ENCODE results near the gene PCED1B.

DNA sequence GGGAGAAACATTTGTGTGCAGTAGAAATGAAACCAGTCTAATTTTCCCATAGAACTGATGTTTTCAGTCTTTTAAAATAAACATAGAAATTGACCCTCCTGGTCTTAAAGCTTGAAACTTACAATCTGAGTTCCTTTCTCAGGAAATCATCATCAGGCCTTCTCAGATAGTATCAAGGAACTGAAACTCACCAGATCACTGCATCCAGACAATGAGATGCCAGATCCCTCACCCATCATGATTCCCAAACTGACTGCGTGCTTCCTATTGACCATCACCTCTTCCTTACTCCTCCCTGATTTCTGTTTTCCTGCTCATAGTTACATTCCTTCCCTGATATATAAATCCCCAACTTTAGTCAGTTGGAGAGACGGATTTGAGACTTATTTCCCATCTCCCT, 195.3 kb downstream of the PCED1B start:
- TF ChIP-seq, protein P1, sequence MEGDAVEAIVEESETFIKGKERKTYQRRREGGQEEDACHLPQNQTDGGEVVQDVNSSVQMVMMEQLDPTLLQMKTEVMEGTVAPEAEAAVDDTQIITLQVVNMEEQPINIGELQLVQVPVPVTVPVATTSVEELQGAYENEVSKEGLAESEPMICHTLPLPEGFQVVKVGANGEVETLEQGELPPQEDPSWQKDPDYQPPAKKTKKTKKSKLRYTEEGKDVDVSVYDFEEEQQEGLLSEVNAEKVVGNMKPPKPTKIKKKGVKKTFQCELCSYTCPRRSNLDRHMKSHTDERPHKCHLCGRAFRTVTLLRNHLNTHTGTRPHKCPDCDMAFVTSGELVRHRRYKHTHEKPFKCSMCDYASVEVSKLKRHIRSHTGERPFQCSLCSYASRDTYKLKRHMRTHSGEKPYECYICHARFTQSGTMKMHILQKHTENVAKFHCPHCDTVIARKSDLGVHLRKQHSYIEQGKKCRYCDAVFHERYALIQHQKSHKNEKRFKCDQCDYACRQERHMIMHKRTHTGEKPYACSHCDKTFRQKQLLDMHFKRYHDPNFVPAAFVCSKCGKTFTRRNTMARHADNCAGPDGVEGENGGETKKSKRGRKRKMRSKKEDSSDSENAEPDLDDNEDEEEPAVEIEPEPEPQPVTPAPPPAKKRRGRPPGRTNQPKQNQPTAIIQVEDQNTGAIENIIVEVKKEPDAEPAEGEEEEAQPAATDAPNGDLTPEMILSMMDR (IDR thresholded peaks at IDR 0.05): no peak
- no peak for TF ChIP-seq POLR2A (IDR thresholded peaks at IDR 0.05)
